ENCODE data around the gene FUBP3.

FUBP3 gene

GRCh38 chr9:130634191-130634768, 54.9 kb downstream of the FUBP3 start:
- DNase-seq (ENCODE audit: low read depth) = no peak

- no peak for DNase-seq (ENCODE audit: low read depth)
Observed at GRCh38 chr9:130634801-130635200, 55.4 kb downstream of the FUBP3 start.

- no peak for DNase-seq (ENCODE audit: low read depth)
Observed at GRCh38 chr9:130635306-130635705, 55.9 kb downstream of the FUBP3 start.

DNA sequence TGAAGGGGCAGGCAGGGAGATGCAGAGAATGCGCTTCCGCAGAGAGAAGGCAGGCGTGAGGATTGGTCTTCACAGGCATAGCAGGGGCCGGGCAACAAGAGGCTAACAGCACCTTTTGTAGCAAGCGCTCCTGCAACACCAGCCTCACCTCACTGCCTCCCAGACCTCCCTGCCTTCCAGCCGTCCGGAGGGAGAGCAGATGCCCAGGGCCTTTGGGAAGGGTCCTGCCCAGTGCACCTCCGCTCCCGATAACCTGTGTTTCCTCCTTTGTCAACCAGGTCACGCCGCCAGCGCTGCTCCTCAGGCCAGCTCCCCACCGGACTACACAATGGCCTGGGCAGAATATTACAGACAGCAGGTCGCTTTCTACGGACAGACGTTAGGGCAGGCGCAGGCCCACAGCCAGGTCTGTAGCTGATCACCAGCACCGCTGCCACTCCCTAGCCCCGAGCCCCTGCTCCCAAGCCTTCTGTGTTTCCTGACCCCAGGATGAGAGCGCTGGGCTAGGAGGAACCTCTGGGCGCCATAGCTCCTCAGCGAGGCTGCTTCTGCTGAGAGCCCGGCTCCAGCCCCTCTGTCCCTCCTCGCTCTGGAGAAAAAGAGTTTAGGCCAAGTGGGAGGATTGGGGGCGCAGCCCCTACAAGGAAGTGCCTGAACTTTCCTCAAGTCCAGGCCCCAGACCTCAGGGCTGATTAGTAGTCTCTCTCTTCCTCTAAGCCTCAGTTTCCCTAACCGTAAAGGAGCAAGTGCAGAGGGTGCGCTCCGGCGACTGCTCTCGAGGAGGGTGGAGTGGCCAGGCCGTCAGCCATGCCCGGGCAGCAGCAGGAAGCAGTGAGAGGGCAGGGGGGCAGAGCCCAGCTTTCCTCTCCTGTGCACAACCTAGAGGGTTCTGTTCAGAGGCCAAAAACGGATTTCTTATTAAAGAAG, 56.6 kb downstream of the FUBP3 start:
- DNase-seq (ENCODE audit: low read depth) = no peak

GRCh38 chr9:130636648-130637020, 57.3 kb downstream of the FUBP3 start:
- DNase-seq (ENCODE audit: low read depth) = no peak

DNA sequence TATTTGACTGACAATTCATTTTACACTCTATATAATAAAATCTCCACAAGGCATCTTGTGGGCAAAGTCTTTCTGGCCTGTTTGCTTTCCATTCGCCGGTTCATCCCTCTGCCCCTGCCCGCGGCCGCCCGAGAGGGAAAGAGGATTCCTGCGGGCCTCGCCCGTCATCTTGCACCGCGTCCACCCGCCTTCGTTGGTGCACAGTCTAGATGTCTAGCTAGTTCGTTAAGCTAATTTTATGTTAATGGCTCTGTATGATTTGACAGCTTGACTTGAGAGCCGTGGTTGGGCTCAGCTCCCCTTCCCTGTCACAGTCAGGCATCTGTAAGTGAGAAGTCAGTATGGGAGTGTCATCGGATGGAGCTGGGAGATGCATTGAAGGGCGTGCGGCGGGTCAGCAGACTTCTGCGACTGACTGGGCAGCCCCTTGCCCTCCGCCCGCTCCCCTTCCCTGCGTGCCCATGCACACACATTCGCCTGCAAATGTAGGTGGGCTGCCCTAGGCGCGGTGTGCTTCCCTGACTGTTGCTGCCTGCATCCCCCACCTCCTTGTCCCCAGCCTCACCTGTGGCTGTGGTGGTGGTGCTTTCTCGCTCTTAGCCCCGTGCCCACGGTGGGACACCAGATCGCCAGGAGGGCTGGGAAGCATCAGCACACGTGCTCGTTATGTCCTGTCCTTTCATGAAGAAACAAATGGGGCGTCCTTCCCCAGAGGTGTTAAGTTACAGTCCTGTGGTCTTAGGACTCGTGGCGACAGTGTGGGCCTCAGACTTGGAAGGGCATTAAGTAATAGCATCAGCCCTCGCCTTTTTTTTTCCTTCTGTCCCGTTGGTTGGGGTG, 59.1 kb downstream of the FUBP3 start:
- no peak for DNase-seq (ENCODE audit: low read depth)

DNA sequence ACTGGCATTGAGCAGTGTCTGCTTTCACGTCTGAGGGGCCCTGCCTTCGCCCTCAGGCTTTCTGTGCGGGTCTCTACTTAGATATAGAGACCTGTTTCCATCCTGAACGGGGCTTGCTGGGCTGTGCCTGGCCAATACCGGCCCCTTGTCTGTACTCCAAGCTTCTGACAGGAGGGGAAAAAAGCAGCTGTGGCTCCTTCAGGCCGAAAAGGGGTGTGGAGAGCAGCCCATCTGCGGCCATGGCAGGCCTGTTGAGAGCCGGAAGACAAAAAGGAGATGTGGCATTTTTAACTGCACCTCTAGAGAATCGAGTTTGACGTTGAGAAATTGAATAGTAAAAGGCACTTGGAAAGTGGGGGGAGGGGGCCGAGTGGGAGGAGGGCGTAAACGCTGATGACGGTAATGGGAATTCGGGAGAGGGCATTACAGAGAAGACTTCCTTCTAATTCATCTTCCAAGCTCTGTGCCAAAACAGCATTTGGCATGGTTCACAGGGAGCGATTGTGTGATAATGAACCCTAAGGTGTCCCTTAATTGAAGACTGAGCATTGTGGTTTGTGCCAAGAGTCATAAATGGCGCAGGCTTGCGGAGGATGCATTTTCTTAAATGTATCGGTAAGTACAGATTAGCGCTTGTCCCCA, 59.9 kb downstream of the FUBP3 start:
- no peak for DNase-seq (ENCODE audit: low read depth)

- DNase-seq (ENCODE audit: low read depth) = no peak
Observed at GRCh38 chr9:130639866-130640555, 60.6 kb downstream of the FUBP3 start.

DNA sequence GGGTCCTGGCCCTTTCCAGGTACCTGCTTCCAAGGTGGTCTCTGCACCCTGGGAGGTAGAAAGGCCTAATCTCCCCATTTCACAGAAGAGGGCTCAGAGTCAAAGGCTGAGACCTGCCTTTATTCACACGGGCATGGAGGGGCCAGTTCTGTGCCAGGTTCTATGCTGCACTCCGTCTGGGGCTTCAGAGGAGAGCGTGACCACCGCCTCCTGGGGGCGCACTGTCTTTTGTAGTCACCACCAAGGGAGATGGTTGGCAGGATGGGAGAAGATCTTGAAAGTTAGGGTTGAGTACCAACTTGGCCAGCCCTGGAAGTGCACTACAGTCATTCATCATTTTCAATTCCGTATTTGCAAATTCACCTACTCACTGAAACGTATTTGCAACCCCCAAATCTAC, 61.3 kb downstream of the FUBP3 start:
- DNase-seq (ENCODE audit: low read depth) = no peak

- no peak for DNase-seq (ENCODE audit: low read depth)
Observed at GRCh38 chr9:130642926-130643325, 63.5 kb downstream of the FUBP3 start.

DNA sequence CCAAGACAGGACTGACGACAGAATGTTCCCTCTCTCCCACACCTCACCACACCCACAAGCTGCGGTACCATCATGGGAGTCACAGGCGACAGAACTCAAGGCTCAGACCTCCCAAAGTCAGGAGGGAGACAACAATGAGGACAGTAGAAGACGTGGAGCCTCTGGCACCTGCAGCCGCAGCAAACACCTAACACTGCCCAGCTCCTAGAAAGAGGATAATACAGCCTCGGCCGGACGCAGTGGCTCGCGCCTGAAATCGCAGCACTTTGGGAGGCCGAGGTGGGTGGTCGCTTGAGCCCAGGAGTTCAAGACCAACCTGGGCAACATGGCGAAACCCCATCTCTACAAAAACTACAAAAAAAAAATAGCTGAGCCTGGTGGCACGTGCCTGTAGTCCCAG, 71.8 kb downstream of the FUBP3 start:
- DNase-seq (ENCODE audit: low read depth) = no peak

DNA sequence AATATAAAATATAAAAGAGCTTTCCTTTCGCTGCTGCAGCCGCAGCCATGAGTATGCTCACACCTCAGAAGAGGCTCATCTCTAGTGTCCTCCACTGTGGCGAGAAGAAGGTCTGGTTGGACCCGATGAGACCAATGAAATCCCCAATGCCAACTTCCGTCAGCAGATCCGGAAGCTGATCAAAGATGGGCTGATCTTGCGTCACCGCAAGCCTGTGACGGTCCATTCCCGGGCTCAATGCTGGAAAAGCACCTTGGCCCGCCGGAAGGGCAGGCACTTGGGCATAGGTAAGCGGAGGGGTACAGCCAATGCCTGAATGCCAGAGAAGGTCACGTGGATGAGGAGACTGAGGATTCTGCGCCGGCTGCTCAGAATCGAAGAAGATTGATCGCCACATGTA, 72.4 kb downstream of the FUBP3 start:
- no peak for DNase-seq (ENCODE audit: low read depth)

DNA sequence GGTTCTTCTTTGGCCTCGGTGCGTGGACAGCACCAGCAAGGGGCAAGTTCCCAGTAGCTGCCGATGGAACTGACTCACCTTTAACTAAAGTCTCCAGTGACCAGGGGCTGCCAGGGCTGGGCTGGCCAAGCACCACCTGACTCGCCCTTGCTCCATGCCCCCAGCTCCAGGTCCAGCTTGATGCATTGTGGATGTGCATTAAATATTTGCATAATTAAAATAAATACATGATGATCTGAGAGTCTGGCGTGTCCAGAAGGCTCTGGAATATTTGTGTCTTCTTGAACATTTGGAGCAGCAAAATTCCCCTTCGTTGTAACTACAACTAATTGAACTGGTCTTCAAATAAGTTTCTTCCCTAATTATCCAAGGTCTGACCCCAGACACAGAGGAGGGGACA, 75.5 kb downstream of the FUBP3 start:
- DNase-seq (ENCODE audit: low read depth) = no peak

DNA sequence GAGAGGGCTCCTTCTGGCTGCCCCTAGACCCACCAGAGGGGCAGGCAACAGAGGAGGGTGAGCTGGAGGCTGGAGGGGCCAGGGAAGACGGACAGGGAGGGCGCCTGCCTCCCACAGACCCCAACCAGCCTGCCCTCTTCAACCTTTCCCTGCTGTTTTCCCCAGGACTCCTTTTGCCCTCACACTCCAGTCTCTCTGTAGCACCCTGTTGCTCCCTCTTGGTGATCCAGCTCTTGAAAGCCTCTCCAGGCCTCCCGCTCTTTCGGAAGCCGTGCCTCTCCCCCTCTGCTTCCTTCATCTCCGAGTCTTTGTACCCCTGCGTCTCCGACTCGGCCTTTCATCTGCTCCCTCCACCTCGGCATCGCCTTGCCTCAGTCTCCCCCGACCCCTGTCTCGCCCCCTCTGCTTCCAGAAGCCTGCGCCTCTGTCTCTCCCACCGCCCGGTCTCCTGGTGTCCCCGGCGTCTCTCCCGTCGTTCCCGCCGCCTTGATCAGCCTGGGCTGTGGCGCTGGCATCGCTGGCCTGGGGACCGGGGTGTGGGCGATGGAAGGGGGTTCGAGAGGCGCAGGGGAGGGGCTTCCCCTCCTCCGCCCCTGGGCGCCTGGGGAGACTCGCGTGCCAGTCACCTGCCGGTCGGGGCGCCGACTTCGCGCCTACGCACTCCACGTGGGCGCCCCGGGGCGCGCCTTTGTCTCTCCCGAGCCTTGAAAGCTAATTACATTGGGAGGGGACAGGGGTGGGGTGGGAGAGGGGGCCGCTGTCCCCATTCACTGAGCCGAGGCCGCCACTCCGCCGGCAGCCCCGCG, 79.7 kb downstream of the FUBP3 start:
- no peak for DNase-seq (ENCODE audit: low read depth)

DNA sequence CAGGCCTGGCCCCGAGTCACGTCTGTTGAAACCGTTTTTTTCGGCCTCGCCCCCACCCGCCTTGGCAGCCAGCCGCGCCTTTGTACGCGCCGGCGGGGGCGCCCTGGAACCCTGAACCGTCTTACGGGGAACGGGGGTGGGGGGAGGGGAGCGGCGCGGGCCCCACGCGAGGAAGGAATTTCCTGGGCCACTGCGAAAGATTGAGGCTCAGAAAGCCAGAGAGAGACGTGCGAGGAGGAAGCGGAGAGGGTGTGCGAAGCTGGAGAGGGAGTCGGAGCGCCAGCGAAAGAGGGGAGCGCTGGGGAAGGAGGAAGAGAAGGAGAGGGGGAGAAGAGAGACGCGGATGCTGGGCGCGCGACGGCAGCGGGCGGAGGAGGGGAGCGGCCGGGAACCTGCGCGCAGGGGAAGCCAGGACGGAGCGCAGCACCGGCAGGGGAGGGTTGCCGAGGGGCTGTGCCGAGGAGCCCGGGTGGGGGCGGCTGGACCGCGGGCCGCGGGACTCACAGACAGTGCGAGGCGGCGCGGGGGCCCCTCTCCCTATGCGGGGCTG, 80.4 kb downstream of the FUBP3 start:
- no peak for DNase-seq (ENCODE audit: low read depth)

GRCh38 chr9:130660326-130660682, 80.9 kb downstream of the FUBP3 start:
- no peak for DNase-seq (ENCODE audit: low read depth)

GRCh38 chr9:130660683-130661450, 81.5 kb downstream of the FUBP3 start:
- DNase-seq (ENCODE audit: low read depth) = no peak

DNA sequence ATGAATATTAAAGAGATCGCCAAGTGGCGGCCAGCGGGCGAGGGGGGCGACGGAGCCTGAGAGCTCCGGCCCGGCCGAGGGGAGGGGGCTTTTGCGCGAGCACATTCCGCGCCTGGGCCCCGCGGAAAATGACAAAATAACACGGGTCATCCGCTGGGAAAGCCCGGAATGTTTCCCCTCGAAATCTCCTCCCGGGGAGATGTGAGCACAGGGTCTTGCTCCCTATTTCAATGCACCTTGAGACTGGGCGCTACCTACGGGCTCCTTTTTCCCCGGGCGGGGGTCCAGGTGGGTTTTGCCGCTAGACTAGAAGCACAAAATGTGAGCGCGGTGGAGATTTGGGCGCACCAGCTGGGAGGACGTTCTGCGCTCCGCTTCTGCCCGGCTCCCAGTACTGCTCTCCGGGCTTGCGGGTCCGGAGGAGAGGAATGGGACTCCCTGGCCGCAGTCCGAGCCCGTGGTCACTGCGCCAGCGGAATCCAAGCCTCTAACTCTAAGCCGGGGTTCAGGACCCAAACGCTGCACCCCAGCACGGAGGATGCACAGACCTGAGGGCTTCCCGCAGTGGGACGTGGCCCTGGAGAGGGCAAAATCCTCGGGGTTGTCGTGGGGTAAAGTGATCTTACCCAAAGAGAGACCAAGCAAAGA, 82.2 kb downstream of the FUBP3 start:
- DNase-seq (ENCODE audit: low read depth) = no peak

Measured in CMK (cell line).